Upper lobe of left lung (tissue), 6 donors: ENCODE results near the gene AUP1. TPM values are rescaled to one million over a fixed set of nuclear protein-coding genes. Genes with fewer than 3 reads are reported as not detected.
"Not testable (repeated sequence)": the region's sequence is repeated elsewhere in the genome, so short reads cannot be mapped to it uniquely, and the experiment has no call there.

Experiments used
- ATAC-seq, 2 donors: fragments of 200-7000 bp; cut with Tn5 transposase; one replicate each; pipeline ENCODE4 v1.9.1; 2022; ENCODE audit warnings: mild to moderate bottlenecking in 2 of 2, moderate library complexity in 2 of 2; ENCODE audit not compliant: low FRiP score in 2 of 2
- DNase-seq, 2 donors: peaks; one replicate each; pipeline ENCODE4 v3.0.0-alpha.2; 2019 to 2020
- H3K27ac ChIP-seq, 4 donors: fragments of 200-600 bp; sonication (generic); one replicate each; pipeline ENCODE4 v1.5.1; 2016 to 2019
- H3K27me3 ChIP-seq, 4 donors: fragments of 200-600 bp; sonication (generic); one replicate each; pipeline ENCODE4 v1.5.1; 2017 to 2019
- H3K36me3 ChIP-seq, 4 donors: fragments of 200-600 bp; sonication (generic); one replicate each; pipeline ENCODE4 v1.5.1; 2016 to 2019
- H3K4me1 ChIP-seq, 4 donors: fragments of 200-600 bp; sonication (generic); one replicate each; pipeline ENCODE4 v1.5.1; 2018 to 2019
- H3K4me3 ChIP-seq, 4 donors: fragments of 200-600 bp; sonication (generic); one replicate each; pipeline ENCODE4 v1.5.1; 2017 to 2019; ENCODE audit warnings: mild to moderate bottlenecking in 2 of 4, moderate library complexity in 1 of 4
- H3K9me3 ChIP-seq, 4 donors: fragments of 200-600 bp; sonication (generic); one replicate each; pipeline ENCODE4 v1.5.1; 2018 to 2019
- CTCF ChIP-seq, 6 experiments: fragments of 450-650 bp in 4 of 6; fragments of 200-600 bp in 2 of 6; sonication (generic) in 2 of 6; IDR thresholded peaks; one replicate each; pipeline ENCODE4 v1.5.1; 2016 to 2019; ENCODE audit warnings: antibody characterized with exemption in 6 of 6
- EP300 ChIP-seq, 4 donors: sonication (generic); formaldehyde crosslinking; IDR thresholded peaks; one replicate each; pipeline ENCODE4 v1.5.1; 2017; ENCODE audit warnings: antibody characterized with exemption in 4 of 4, control low read depth in 2 of 4
- POLR2A ChIP-seq, 4 donors: fragments of 450-650 bp; IDR thresholded peaks; one replicate each; pipeline ENCODE4 v1.5.1; 2016 to 2017; ENCODE audit warnings: antibody characterized with exemption in 4 of 4, mild to moderate bottlenecking in 2 of 4
- POLR2AphosphoS5 ChIP-seq, 2 donors: sonication (generic); formaldehyde crosslinking; IDR thresholded peaks; one replicate each; pipeline ENCODE4 v1.5.1; 2017; ENCODE audit warnings: antibody characterized with exemption in 2 of 2
- WGBS, 2 donors: methylation state at CpG; one replicate each; pipeline ENCODE4 v1.1.5; 2017 to 2018; 5-methylcytosine and 5-hydroxymethylcytosine counted together
- total RNA-seq, 6 donors: library from RNA; depleted of rRNA in 4 of 6; stranded (reverse); fragments of >200 nt in 4 of 6; gene quantifications; one replicate each; pipeline versions ENCODE4 v1.1.0 to v1.2.1, GENCODE V29; 2016 to 2021
- donor health status: DM: no; HTN: no; CAD: no; lungs with moderate emphysema.
- donor health status: DM: no; HTN: yes; CAD: no; lungs with severe emphysema.

Gene AUP1
- total RNA-seq, 6 donors from 2014 or later, result 93.4 to 337 (median 125) TPM

- H3K36me3 ChIP-seq, result peaks cover 30 to 79% (median 55%) of the 10 kb centered on the region in 4 donors
- H3K4me1 ChIP-seq, result peaks cover under 1 to 6% (median 2%) of the 10 kb centered on the region in 4 donors
- no peak overlapping the region for H3K27ac ChIP-seq
- no peaks in the 10 kb centered on the region for H3K27me3 ChIP-seq
- no peak for DNase-seq
- TF ChIP-seq POLR2A (IDR thresholded peaks at IDR 0.05) (no peak), POLR2AphosphoS5 (IDR thresholded peaks at IDR 0.05) (no peak), CTCF (IDR thresholded peaks at IDR 0.05) (no peak), EP300 (IDR thresholded peaks at IDR 0.05) (no peak)
- no peak for ATAC-seq
- H3K4me3 ChIP-seq, result no peak overlapping the region
- no peaks in the 10 kb centered on the region for H3K9me3 ChIP-seq
- 92 to 94% methylated on average over 9 of the region's 9 CpGs for WGBS, 2 donors
These were observed 40.6 kb downstream of the AUP1 start for GRCh38 chr2:74488643-74489481.

DNA sequence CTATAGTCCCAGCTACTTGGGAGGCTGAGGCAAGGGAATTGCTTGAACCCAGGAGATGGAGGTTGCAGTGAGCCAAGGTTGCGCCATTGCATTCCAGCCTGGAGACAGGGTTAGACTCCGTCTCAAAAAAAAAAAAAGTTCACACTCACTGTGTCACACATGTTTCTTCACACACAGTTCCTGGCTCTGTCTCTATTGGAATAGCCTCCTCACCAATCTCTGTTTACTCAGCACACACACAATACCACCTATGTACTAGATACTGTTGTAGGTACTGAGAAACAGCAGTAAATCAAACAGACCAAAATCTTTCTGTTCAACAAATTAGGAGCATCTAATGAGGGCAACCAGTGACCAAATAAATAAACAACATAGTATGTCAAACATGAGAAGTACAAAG, 43.4 kb downstream of the AUP1 start:
- no peak for TF ChIP-seq POLR2AphosphoS5 (IDR thresholded peaks at IDR 0.05)
- TF ChIP-seq POLR2A (IDR thresholded peaks at IDR 0.05), result no peak
- TF ChIP-seq CTCF (IDR thresholded peaks at IDR 0.05), result no peak
- no peak for TF ChIP-seq EP300 (IDR thresholded peaks at IDR 0.05)
- peaks cover 8 to 52% (median 27%) of the 10 kb centered on the region in 4 donors for H3K36me3 ChIP-seq
- WGBS, 2 donors, result 96 to 100% methylated on average over 2 of the region's 2 CpGs
- ATAC-seq, result no peak
- no peak overlapping the region for H3K27ac ChIP-seq
- H3K9me3 ChIP-seq, result no peaks in the 10 kb centered on the region
- DNase-seq, result no peak
- no peak overlapping the region for H3K4me3 ChIP-seq
- peaks cover 17 to 24% (median 18%) of the 10 kb centered on the region in 4 donors for H3K4me1 ChIP-seq
- H3K27me3 ChIP-seq, result no peaks in the 10 kb centered on the region

- peaks cover 0 to 47% (median 20%) of the 10 kb centered on the region in 4 donors for H3K36me3 ChIP-seq
These were observed 45.8 kb downstream of the AUP1 start for GRCh38 chr2:74483675-74484164.

GRCh38 chr2:74482801-74483674, 46.5 kb downstream of the AUP1 start, which contains the start of the genes CCDC142 and TTC31:
CCDC142 (minus strand) TSS chr2:74482998; CDS start chr2:74482837, 161 bp downstream.
TTC31 (plus strand) TSS chr2:74483081; CDS start chr2:74483096, 15 bp downstream.
- no peaks in the 10 kb centered on the region for H3K27me3 ChIP-seq
- ATAC-seq (peak; percentile 99), DNase-seq (peak; percentile 86 to 95)
- peak within 1 kb of the TSS; percentile 82 to 93 (median 90) for H3K27ac ChIP-seq
- no peak for TF ChIP-seq EP300 (IDR thresholded peaks at IDR 0.05)
- peak; percentile 77 to 94 (median 89) for TF ChIP-seq CTCF (IDR thresholded peaks at IDR 0.05)
- peak; percentile 84 to 87 for TF ChIP-seq POLR2AphosphoS5 (IDR thresholded peaks at IDR 0.05)
- peak in 3 of 4 donors; percentile 22 to 68 (median 27) for TF ChIP-seq POLR2A (IDR thresholded peaks at IDR 0.05)
- no peaks in the 10 kb centered on the region for H3K9me3 ChIP-seq
- WGBS, 2 donors, result 2% methylated on average over 26 to 34 of the region's 50 CpGs
- peaks cover 22 to 34% (median 25%) of the 10 kb centered on the region in 4 donors for H3K4me1 ChIP-seq
- H3K36me3 ChIP-seq, result peaks cover 0 to 49% (median 18%) of the 10 kb centered on the region in 4 donors
- H3K4me3 ChIP-seq, result peak within 1 kb of the TSS; percentile 50 to 84 (median 72)

More at GRCh38 chr2:74483675-74484164, 45.8 kb downstream of the AUP1 start:
- peak overlapping the region in 2 of 4 donors; percentile 90 to 93 for H3K27ac ChIP-seq
- ATAC-seq, H3K27me3 ChIP-seq, DNase-seq, H3K9me3 ChIP-seq: not testable (repeated sequence)
- H3K4me3 ChIP-seq, result peak overlapping the region; percentile 50 to 84 (median 72)
- H3K4me1 ChIP-seq, result peaks cover 22 to 34% (median 25%) of the 10 kb centered on the region in 4 donors
- 85 to 89% methylated on average over 19 of the region's 19 CpGs for WGBS, 2 donors
